ENCODE data around the gene GJC2.

DNA sequence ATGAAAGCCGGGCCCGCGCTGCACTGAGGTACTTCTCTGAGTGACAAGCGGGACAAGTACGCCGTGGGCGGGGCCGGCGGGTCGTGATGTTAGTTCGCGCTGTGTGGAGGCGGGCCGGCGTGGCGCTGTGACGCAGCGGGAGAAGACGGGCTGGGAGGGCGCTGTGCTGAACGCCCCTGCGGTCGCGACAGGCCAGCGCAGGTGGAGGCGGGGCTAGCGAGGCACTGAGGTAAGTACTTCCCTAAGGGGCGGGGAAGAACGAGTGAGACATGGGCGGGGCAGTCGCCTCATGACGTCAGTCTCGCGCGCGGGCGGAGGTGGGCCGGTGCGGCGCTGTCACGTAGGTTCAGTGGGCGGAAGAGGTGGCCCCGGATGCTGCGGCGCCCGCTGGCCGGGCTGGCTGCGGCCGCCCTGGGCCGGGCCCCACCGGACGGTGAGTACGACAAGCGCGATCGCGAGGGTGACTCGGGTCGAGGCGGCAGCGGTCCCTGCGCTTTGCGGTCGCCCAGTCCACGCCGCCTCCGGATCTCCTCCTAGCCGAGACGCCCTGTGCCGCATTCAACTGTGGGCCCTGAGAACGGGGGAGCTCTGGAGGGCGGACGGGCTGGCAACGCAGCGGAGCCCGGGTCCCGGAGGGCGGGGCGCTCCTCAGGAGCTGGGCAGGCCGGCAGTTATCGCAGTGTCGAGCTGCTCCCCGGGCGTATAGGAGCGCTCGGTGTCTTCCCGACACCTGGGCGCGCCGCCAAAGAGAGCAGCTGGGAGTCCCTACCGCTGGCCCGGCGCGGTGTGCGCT is 9.6 kb upstream of the GJC2 start, which contains the start of gene GUK1:
- TF ChIP-seq, protein P1, sequence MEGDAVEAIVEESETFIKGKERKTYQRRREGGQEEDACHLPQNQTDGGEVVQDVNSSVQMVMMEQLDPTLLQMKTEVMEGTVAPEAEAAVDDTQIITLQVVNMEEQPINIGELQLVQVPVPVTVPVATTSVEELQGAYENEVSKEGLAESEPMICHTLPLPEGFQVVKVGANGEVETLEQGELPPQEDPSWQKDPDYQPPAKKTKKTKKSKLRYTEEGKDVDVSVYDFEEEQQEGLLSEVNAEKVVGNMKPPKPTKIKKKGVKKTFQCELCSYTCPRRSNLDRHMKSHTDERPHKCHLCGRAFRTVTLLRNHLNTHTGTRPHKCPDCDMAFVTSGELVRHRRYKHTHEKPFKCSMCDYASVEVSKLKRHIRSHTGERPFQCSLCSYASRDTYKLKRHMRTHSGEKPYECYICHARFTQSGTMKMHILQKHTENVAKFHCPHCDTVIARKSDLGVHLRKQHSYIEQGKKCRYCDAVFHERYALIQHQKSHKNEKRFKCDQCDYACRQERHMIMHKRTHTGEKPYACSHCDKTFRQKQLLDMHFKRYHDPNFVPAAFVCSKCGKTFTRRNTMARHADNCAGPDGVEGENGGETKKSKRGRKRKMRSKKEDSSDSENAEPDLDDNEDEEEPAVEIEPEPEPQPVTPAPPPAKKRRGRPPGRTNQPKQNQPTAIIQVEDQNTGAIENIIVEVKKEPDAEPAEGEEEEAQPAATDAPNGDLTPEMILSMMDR (conservative IDR thresholded peaks at IDR 0.05; ENCODE audit: low read length): no peak
- no peak for TF ChIP-seq EZH2phosphoT487 (IDR thresholded peaks at IDR 0.05; ENCODE audit: borderline replicate concordance)
